Mesendoderm (in vitro differentiated cells): ENCODE results near the gene ENPEP.

Source experiments
- DNase-seq: peaks from one replicate; pipeline ENCODE4 v3.0.0; 2013
- H2AK5ac ChIP-seq: 2 replicates; pipeline ENCODE4 v1.6.1; 2013; ENCODE audit warnings: low read length, inconsistent platforms
- H2BK120ac ChIP-seq: 2 replicates; pipeline ENCODE4 v1.6.1; 2013; ENCODE audit warnings: low read depth, mild to moderate bottlenecking, low read length, moderate library complexity, mixed read lengths
- H2BK15ac ChIP-seq: replicated peaks from 2 replicates; pipeline ENCODE4 v1.6.1; 2013; ENCODE audit warnings: low read depth, mild to moderate bottlenecking, moderate library complexity
- H2BK5ac ChIP-seq: 2 replicates; pipeline ENCODE4 v1.6.1; 2013; ENCODE audit warnings: low read length, inconsistent platforms
- H3K18ac ChIP-seq: 2 replicates; pipeline ENCODE4 v1.6.1; 2013; ENCODE audit warnings: mild to moderate bottlenecking, low read length, mixed read lengths
- H3K23ac ChIP-seq: one replicate; pipeline ENCODE4 v1.6.1; 2013; ENCODE audit warnings: low read length
- H3K27ac ChIP-seq: 2 replicates; pipeline ENCODE4 v1.5.1; 2013; ENCODE audit warnings: low read depth, mild to moderate bottlenecking, inconsistent platforms, low read length, moderate library complexity
- H3K27me3 ChIP-seq: 2 replicates; pipeline ENCODE4 v1.6.1; 2013; ENCODE audit warnings: low read length, control low read depth, mild to moderate bottlenecking, inconsistent platforms; ENCODE audit not compliant: insufficient read depth, poor library complexity
- H3K36me3 ChIP-seq: 2 replicates; pipeline ENCODE4 v1.6.1; 2013; ENCODE audit warnings: low read length, inconsistent platforms; ENCODE audit not compliant: control insufficient read depth, insufficient read depth
- H3K4ac ChIP-seq: one replicate; pipeline ENCODE4 v1.6.1; 2013; ENCODE audit warnings: low read depth, mild to moderate bottlenecking, low read length, moderate library complexity
- H3K4me1 ChIP-seq: 2 replicates; pipeline ENCODE4 v1.6.1; 2013; ENCODE audit warnings: low read depth, low read length, inconsistent platforms; ENCODE audit not compliant: control insufficient read depth
- H3K4me2 ChIP-seq: 2 replicates; pipeline ENCODE4 v1.6.1; 2013; ENCODE audit warnings: low read length
- H3K4me3 ChIP-seq: 2 replicates; pipeline ENCODE4 v1.5.1; 2013; ENCODE audit warnings: mild to moderate bottlenecking, low read length
- H3K56ac ChIP-seq: one replicate; pipeline ENCODE4 v1.6.1; 2013; ENCODE audit warnings: low read length
- H3K79me1 ChIP-seq: 2 replicates; pipeline ENCODE4 v1.6.1; 2013; ENCODE audit warnings: low read length, inconsistent platforms
- H3K79me2 ChIP-seq: 2 replicates; pipeline ENCODE4 v1.6.1; 2013; ENCODE audit warnings: mild to moderate bottlenecking, low read length; ENCODE audit not compliant: control insufficient read depth, insufficient read depth
- H3K9ac ChIP-seq: 2 replicates; pipeline ENCODE4 v1.6.1; 2013; ENCODE audit warnings: low read length, inconsistent platforms
- H4K5ac ChIP-seq: one replicate; pipeline ENCODE4 v1.6.1; 2013; ENCODE audit warnings: low read length
- H4K8ac ChIP-seq: one replicate; pipeline ENCODE4 v1.6.1; 2013; ENCODE audit warnings: low read depth, mild to moderate bottlenecking, control low read depth, low read length, moderate library complexity
- WGBS: extraction: QIAGEN DNeasy Blood & Tissue Kit; methylation state at CpG from one replicate; pipeline ENCODE4 v1.1.7; 2013; ENCODE audit warnings: low lambda C conversion rate, missing lambda C conversion rate; ENCODE audit not compliant: insufficient coverage; ENCODE audit errors: extremely low coverage; 5-methylcytosine and 5-hydroxymethylcytosine counted together

Gene ENPEP

DNA sequence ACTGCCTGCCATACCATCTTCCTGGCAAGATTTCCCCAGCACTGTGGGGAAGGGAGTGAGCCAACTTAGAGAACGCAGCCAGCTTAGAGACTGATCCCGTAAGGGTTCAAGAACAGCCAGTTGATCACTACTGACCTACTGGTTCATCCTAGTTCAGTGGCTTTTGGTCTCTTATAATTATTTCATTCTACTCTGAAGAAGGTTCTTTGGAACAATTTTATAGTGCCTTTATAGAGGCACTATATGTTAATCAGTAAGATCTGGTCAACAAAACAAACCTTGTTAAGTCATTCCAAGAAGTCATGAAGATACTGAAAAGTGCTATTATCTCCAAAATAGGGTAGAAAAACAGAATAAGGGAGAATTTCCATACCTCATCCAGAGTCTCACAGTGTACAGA lies 33.2 kb upstream of the ENPEP start:
- Histone ChIP-seq H3K27ac (no peak overlapping the region), H3K23ac (no peak overlapping the region), H2BK5ac (no peak overlapping the region), H3K56ac (no peak overlapping the region), H3K4me2 (no peak overlapping the region), H3K79me2 (no peaks in the 10 kb centered on the region), H3K9ac (no peak overlapping the region), H3K79me1 (no peaks in the 10 kb centered on the region), H3K4me1 (no peaks in the 10 kb centered on the region), H3K4me3 (no peak overlapping the region), H3K4ac (no peak overlapping the region), H3K36me3 (no peaks in the 10 kb centered on the region), H2AK5ac (no peak overlapping the region), H3K18ac (peak overlapping the region; percentile 14), H2BK15ac (peak overlapping the region; percentile 67), H3K27me3 (no peaks in the 10 kb centered on the region), H2BK120ac (no peak overlapping the region), H4K8ac (no peak overlapping the region), H4K5ac (no peak overlapping the region)
- WGBS, result no CpG with 5 or more reads among the region's 2 CpGs
- DNase-seq, result no peak

DNA sequence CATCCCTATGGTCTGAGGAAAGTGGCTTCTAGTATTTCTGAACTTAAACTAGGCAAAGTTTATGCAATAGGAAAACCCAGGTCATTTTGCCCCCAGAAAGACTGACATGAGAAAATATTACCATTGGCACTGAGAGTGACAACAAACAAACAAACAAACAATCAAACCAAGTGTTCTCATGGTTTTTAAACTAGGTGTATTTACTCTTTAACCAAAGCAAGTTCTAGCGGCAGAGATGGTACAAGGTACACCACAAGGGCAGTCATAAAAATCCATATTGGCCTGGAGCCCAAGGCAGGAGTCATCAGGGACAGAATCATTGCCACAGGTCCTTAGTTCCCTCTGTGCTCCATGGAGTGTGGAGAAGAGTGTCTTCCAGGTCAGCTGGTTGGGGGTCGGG lies 26.0 kb upstream of the ENPEP start:
- no peak overlapping the region for H3K4me2 ChIP-seq
- H3K9ac ChIP-seq, result no peak overlapping the region
- no peaks in the 10 kb centered on the region for H3K36me3 ChIP-seq
- H2AK5ac ChIP-seq, result no peak overlapping the region
- no peak overlapping the region for H3K18ac ChIP-seq
- no peaks in the 10 kb centered on the region for H3K27me3 ChIP-seq
- WGBS, result no CpG with 5 or more reads among the region's 2 CpGs
- H2BK120ac ChIP-seq, result no peak overlapping the region
- no peak overlapping the region for H2BK15ac ChIP-seq
- H3K56ac ChIP-seq, result no peak overlapping the region
- no peak overlapping the region for H3K23ac ChIP-seq
- no peaks in the 10 kb centered on the region for H3K79me1 ChIP-seq
- no peak overlapping the region for H3K27ac ChIP-seq
- no peak overlapping the region for H2BK5ac ChIP-seq
- no peak overlapping the region for H3K4me3 ChIP-seq
- DNase-seq, result no peak
- H3K79me2 ChIP-seq, result no peaks in the 10 kb centered on the region
- H4K5ac ChIP-seq, result no peak overlapping the region
- no peaks in the 10 kb centered on the region for H3K4me1 ChIP-seq
- no peak overlapping the region for H4K8ac ChIP-seq
- no peak overlapping the region for H3K4ac ChIP-seq

DNA sequence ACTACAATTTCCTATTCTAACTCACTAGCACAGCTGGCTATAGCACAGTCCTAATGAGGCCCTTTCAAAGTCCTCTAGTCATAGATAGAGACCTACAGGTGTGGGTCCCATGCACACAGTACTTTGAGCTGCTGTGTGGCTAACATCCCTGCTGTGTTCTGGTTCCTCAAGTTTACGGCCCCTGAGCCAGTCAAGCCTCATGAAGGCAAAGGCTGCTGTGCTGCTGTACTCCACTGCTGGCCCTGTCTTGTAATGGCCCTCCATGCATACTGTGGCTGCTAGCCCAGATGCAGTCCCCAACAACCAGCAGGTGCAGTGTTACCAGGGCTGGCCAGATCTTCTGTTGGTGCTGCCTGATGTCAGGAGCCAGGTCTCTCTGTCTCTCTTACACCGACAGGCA lies 23.4 kb upstream of the ENPEP start:
- Histone ChIP-seq H4K8ac (no peak overlapping the region), H3K23ac (no peak overlapping the region), H3K36me3 (no peaks in the 10 kb centered on the region), H3K9ac (no peak overlapping the region), H2AK5ac (no peak overlapping the region), H2BK5ac (no peak overlapping the region), H3K4ac (no peak overlapping the region), H2BK120ac (no peak overlapping the region), H3K18ac (no peak overlapping the region), H3K4me2 (no peak overlapping the region), H3K27ac (no peak overlapping the region), H3K4me1 (no peaks in the 10 kb centered on the region), H3K79me1 (no peaks in the 10 kb centered on the region), H3K56ac (no peak overlapping the region), H3K27me3 (no peaks in the 10 kb centered on the region), H4K5ac (no peak overlapping the region), H3K79me2 (no peaks in the 10 kb centered on the region), H3K4me3 (no peak overlapping the region), H2BK15ac (no peak overlapping the region)
- no peak for DNase-seq
- no CpG with 5 or more reads among the region's 2 CpGs for WGBS

DNA sequence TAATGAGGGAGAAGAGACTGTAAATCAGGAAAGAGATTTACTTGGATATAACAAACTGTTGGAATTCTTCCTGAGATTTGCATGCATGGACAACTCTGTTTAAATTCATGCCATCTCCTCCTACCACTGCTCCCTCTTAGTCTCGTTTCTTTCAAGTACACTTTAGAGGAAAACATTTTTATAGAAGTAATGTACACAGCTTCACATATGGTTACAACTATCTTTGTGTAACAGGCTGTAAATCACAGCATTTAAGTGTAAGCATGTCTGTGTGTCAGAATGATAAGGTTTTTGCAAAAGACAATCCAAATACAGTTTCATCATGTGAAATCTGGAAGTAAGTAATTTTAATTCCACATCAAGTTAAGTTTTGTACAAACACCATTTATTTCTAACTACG lies 21.5 kb upstream of the ENPEP start:
- Histone ChIP-seq H3K9ac (no peak overlapping the region), H3K4ac (no peak overlapping the region), H3K18ac (no peak overlapping the region), H3K79me2 (no peaks in the 10 kb centered on the region), H2AK5ac (no peak overlapping the region), H4K5ac (no peak overlapping the region), H3K36me3 (no peaks in the 10 kb centered on the region), H2BK5ac (no peak overlapping the region), H3K27ac (no peak overlapping the region), H3K56ac (no peak overlapping the region), H3K23ac (no peak overlapping the region), H3K4me1 (no peaks in the 10 kb centered on the region), H2BK120ac (no peak overlapping the region), H3K27me3 (no peaks in the 10 kb centered on the region), H3K79me1 (no peaks in the 10 kb centered on the region), H2BK15ac (no peak overlapping the region), H3K4me2 (no peak overlapping the region), H3K4me3 (no peak overlapping the region), H4K8ac (no peak overlapping the region)
- no CpG with 5 or more reads among the region's 2 CpGs for WGBS
- DNase-seq, result no peak

- no peak overlapping the region for H3K23ac ChIP-seq
- no CpG with 5 or more reads among the region's 4 CpGs for WGBS
- H3K79me1 ChIP-seq, result no peaks in the 10 kb centered on the region
- no peaks in the 10 kb centered on the region for H3K4me1 ChIP-seq
- no peak overlapping the region for H3K9ac ChIP-seq
- no peak for DNase-seq
- H3K27ac ChIP-seq, result no peak overlapping the region
- no peak overlapping the region for H4K8ac ChIP-seq
- H3K4ac ChIP-seq, result no peak overlapping the region
- no peaks in the 10 kb centered on the region for H3K36me3 ChIP-seq
- H2BK15ac ChIP-seq, result no peak overlapping the region
- no peaks in the 10 kb centered on the region for H3K79me2 ChIP-seq
- H3K4me3 ChIP-seq, result no peak overlapping the region
- no peak overlapping the region for H2BK120ac ChIP-seq
- no peak overlapping the region for H2BK5ac ChIP-seq
- H2AK5ac ChIP-seq, result no peak overlapping the region
- no peaks in the 10 kb centered on the region for H3K27me3 ChIP-seq
- H3K56ac ChIP-seq, result no peak overlapping the region
- H3K18ac ChIP-seq, result no peak overlapping the region
- H4K5ac ChIP-seq, result no peak overlapping the region
- H3K4me2 ChIP-seq, result no peak overlapping the region
These were observed 17.3 kb upstream of the ENPEP start for GRCh38 chr4:110458494-110459266.
